H1 (cell line): Measurements from ENCODE around the gene IRAK3. TPM values are rescaled to one million over a fixed set of nuclear protein-coding genes. Genes with fewer than 3 reads are reported as not detected.

Experiments
- CHD7 ChIP-seq: fragments of 300-600 bp; sonication (generic); IDR thresholded peaks from 2 replicates; pipeline ENCODE4 v1.7.1; 2012; ENCODE audit warnings: low read length, moderate library complexity, mild to moderate bottlenecking, inconsistent platforms; ENCODE audit not compliant: insufficient replicate concordance
- E2F6 ChIP-seq: IDR thresholded peaks from 2 replicates; pipeline ENCODE4 v1.6.1; 2012; ENCODE audit warnings: inconsistent platforms
- JUND ChIP-seq: IDR thresholded peaks from 2 replicates; pipeline ENCODE4 v1.6.1; 2011; ENCODE audit warnings: mild to moderate bottlenecking, improper control_type of control experiment, low read length
- KDM5A ChIP-seq: fragments of 200-600 bp; IDR thresholded peaks from 2 replicates; pipeline ENCODE4 v1.7.1; 2012; ENCODE audit warnings: mild to moderate bottlenecking, low read length, inconsistent platforms, mixed read lengths
- NRF1 ChIP-seq: IDR thresholded peaks from 2 replicates; pipeline ENCODE4 v1.6.1; 2011; ENCODE audit warnings: mild to moderate bottlenecking, low read depth, low read length, improper control_type of control experiment
- RNF2 ChIP-seq: fragments of 200-900, 300-1000 bp; sonication (generic); IDR thresholded peaks from 2 replicates; pipeline ENCODE4 v1.7.1; 2016; ENCODE audit warnings: borderline replicate concordance, low read depth, mild to moderate bottlenecking, antibody characterized with exemption, low read length; ENCODE audit not compliant: poor library complexity, severe bottlenecking; ENCODE audit errors: missing control alignments
- TEAD4 ChIP-seq: IDR thresholded peaks from 2 replicates; pipeline ENCODE4 v1.6.1; 2012; ENCODE audit warnings: low read depth, low read length, inconsistent platforms, mixed read lengths
- ZNF274 ChIP-seq: IDR thresholded peaks from 2 replicates; pipeline ENCODE4 v1.7.0; 2012; ENCODE audit warnings: low read length, borderline replicate concordance; ENCODE audit errors: extremely low read depth
- polyA plus RNA-seq, 7 experiments: library from polyadenylated mRNA; depleted of rRNA in 3 of 7; stranded (reverse) in 5 of 7; unstranded in 2 of 7; fragments of >200 nt in 5 of 7; fragments of 200-250 nt in 2 of 7; gene quantifications; 1 replicate in 5 of 7; 2 replicates in 1 of 7; 4 replicates in 1 of 7; pipeline versions ENCODE4 v1.2.1 to v1.2.3, GENCODE V29; 2011 to 2013; ENCODE audit warnings: missing spikeins in 2 of 7, mixed read lengths in 2 of 7
- total RNA-seq: library from RNA; stranded (reverse); fragmentation: NEBNext Ultra II Directional; extraction: Animal tissue kit (Norgen Biotek cat#: 25700); gene quantifications from 2 replicates; pipeline ENCODE4 v1.2.1, GENCODE V29; 2021

IRAK3 gene
- total and polyA plus RNA-seq, 2 of the 8 experiments (the other 6 are each of a cell fraction or from before 2014, with no cell fraction given) = 0.51 to 2.2 TPM

GRCh38 chr12:66188584-66189485, at the start of gene IRAK3 (continued):
- TF ChIP-seq JUND = no peak
- peak; percentile 99 for TF ChIP-seq E2F6
- TF ChIP-seq TEAD4 = peak; percentile 31; the same call in 1 of the 2 replicates
- no peak for TF ChIP-seq RNF2
- TF ChIP-seq NRF1 = no peak
- no peak for TF ChIP-seq KDM5A
- no peak for TF ChIP-seq ZNF274
- no peak for TF ChIP-seq CHD7
